HG03135 (cell line): ENCODE measurements around the gene DICER1.

Experiments
- ATAC-seq: cut with Tn5 transposase; IDR thresholded peaks from one replicate; pipeline ENCODE4 v1.9.1; 2021; ENCODE audit warnings: mild to moderate bottlenecking, moderate library complexity; ENCODE audit not compliant: unreplicated experiment

Gene DICER1

GRCh38 chr14:95063391-95063790 is 93.9 kb downstream of the DICER1 start:
- ATAC-seq: no peak

GRCh38 chr14:95062946-95063345 is 94.4 kb downstream of the DICER1 start:
- ATAC-seq: no peak

GRCh38 chr14:95062220-95062619 is 95.1 kb downstream of the DICER1 start:
- no peak for ATAC-seq

- ATAC-seq: no peak
Observed at GRCh38 chr14:95061317-95062093, 95.8 kb downstream of the DICER1 start.

GRCh38 chr14:95059126-95059525 is 98.2 kb downstream of the DICER1 start:
- no peak for ATAC-seq

- no peak for ATAC-seq
Observed at GRCh38 chr14:95058491-95058890, 98.8 kb downstream of the DICER1 start.

GRCh38 chr14:95057851-95058250 is 99.5 kb downstream of the DICER1 start:
- no peak for ATAC-seq

GRCh38 chr14:95057147-95057546 is 100.2 kb downstream of the DICER1 start:
- ATAC-seq: no peak

- ATAC-seq: no peak
Observed at GRCh38 chr14:95056476-95056875, 100.9 kb downstream of the DICER1 start.

- ATAC-seq: no peak
Observed at GRCh38 chr14:95055318-95055717, 102.0 kb downstream of the DICER1 start.

GRCh38 chr14:95054346-95055280 is 102.7 kb downstream of the DICER1 start:
- no peak for ATAC-seq

- no peak for ATAC-seq
Observed at GRCh38 chr14:95052016-95052585, 105.2 kb downstream of the DICER1 start.

GRCh38 chr14:95049952-95050351 is 107.4 kb downstream of the DICER1 start:
- no peak for ATAC-seq

- no peak for ATAC-seq
Observed at GRCh38 chr14:95048771-95049312, 108.5 kb downstream of the DICER1 start.

GRCh38 chr14:95047754-95048153 is 109.6 kb downstream of the DICER1 start:
- no peak for ATAC-seq

GRCh38 chr14:95046711-95047681 is 110.3 kb downstream of the DICER1 start:
- ATAC-seq: no peak

- ATAC-seq: no peak
Observed at GRCh38 chr14:95045836-95046430, 111.4 kb downstream of the DICER1 start.

GRCh38 chr14:95045106-95045701 is 112.1 kb downstream of the DICER1 start:
- no peak for ATAC-seq

GRCh38 chr14:95044463-95045105 is 112.7 kb downstream of the DICER1 start:
- ATAC-seq: no peak
